GDM1 (cell line): ENCODE results near the gene NEUROD1.
"Not testable (repeated sequence)": the region's sequence is repeated elsewhere in the genome, so short reads cannot be mapped to it uniquely, and the experiment has no call there.

Experiments used
- DNase-seq: peaks from one replicate; lab custom pipeline; 2025; lab: John Stamatoyannopoulos, UW

NEUROD1 gene

GRCh38 chr2:181680055-181680936, at the start of gene NEUROD1:
Gene NEUROD1, minus strand, starts transcription at chr2:181680517. Its CDS starts 1,657 bp downstream, at chr2:181678860.
- no peak for DNase-seq

GRCh38 chr2:181725476-181725875, 45.2 kb upstream of the NEUROD1 start:
- DNase-seq = no peak

DNA sequence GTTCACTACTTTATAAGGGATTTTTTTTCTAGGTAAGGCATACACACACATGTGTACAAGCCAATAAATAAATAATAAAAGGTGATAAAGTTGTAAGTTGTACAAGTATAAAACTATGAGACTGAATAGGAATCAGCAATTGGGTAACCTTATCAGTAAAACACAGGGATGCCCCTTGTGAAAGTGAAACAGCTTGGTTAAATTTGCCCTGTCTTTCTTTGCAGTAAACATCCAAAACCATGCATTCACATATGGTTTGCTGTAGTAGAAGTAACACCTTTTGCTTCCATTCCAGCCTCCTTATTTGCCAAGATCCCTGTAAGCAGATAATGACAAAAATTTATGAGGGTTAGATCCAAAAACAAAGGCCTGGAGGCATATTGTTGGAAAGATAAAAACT, 44.3 kb upstream of the NEUROD1 start:
- no peak for DNase-seq

DNA sequence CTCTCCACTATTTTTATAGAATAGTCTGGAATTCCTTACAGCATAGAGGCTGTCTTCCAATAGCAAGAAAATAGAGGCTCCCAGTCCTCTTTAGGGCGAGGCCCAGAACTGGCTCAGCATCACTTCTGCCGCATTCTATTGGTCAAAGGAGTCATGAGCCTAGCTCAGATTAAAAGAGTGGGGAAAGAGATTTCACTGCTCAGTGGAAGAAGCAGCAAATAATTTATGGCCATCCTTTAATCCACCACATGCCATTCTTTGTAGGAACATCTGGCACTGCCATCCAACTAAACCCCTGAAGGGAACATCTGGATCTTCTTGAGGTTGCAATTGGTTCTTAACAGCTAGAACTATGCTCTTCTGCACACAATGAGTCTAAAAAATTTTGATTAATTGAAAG, 43.4 kb upstream of the NEUROD1 start:
- DNase-seq = no peak

DNA sequence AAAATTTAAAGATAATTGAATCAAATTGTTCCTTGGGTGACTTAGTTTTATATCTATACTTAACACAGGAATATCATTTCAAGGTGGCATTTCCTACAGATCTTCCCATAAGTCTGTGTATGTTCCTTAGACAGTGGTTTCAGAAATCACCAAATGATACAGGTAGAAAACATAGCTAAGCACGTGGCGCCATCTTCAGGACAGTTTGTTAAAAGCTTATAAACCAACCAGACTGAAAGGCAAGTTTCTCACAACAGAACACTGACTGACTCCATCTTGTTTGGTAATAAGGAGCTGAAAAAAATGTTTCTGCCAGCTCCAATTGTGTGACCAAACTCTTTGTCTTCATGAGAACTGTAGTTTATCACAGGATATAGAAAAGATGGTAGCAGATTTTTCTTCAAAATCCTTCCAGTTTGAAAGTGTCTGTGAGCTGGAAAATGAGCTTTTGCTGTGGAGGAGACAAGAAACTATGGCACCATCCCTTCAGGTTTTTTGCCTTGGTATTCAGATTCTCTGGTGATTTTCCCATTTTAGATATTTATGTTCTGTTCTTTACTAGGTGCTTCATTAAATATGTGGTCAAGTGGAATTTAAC, 34.8 kb upstream of the NEUROD1 start:
- DNase-seq = peak; percentile 62

- not testable (repeated sequence) for DNase-seq
These were observed 30.7 kb upstream of the NEUROD1 start for GRCh38 chr2:181711051-181711450.

DNA sequence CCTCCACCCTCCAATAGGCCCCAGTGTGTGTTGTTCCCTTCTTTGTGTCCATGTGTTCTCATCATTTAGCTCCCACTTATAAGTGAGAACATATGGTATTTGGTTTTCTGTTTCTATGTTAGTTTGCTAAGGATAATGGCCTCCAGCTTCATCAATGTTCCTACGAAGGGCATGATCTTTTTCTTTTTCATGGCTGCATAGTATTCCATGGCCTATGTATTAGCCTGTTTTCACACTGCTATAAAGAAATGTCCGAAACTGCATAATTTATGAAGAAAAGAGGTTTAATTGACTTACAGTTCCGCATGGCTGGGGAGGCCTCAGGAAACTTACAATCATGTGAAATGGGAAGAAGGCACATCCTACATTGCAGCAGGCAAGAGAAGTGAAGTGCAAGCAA, 22.2 kb upstream of the NEUROD1 start:
- not testable (repeated sequence) for DNase-seq

- DNase-seq = no peak
These were observed 17.9 kb upstream of the NEUROD1 start for GRCh38 chr2:181698223-181698622.

DNA sequence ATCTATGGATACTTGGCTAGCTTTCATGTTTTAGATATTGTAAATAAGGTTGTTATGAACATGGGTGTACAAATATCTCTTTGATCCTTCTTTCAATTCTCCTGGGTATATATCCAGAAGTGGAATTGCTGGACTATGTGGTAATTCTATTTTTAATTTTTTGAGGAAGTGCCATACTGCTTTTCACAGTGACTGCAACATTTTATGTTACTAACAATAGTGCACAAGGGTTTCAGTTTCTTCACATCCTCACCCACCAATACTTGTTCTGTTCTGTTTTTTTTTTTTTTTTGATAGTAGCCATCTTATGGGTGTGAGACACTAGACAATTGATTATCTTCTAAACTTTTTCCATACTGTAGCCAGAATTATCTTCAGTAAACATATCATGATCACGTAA, 17.3 kb upstream of the NEUROD1 start:
- DNase-seq = peak; percentile 15

GRCh38 chr2:181697126-181697525, 16.8 kb upstream of the NEUROD1 start:
- DNase-seq = no peak

GRCh38 chr2:181694271-181694670, 14.0 kb upstream of the NEUROD1 start:
- no peak for DNase-seq

GRCh38 chr2:181690860-181691259, 10.5 kb upstream of the NEUROD1 start:
- no peak for DNase-seq

DNA sequence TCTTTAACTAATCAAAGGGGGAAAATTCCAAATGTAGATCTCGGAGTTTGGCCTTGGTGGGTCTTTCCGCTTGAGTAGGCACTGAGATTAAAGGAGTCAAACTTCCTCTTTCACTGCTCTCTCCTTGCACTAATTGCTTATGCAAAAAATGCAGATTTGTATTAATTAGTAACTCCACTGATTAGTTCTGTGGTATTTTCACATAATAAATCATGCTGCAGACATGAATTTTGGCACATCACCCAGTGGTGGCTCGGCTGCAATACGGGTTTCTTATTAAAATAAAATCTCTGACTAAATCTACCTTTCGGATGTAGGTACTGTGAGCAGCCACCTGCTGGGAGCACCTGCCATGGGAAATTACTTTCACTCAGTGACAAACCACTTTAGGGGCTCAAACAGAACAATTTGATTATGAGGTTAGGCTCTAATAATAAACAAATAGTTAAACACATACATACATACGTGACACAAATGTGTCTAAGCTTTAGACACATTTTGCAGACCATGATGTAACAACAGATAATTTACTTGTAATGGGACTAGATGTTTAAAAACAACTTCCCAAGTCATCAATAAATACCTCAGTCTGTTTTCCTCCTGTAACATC, 6.4 kb upstream of the NEUROD1 start:
- DNase-seq = no peak

GRCh38 chr2:181685150-181685688, 4.9 kb upstream of the NEUROD1 start:
- no peak for DNase-seq

DNA sequence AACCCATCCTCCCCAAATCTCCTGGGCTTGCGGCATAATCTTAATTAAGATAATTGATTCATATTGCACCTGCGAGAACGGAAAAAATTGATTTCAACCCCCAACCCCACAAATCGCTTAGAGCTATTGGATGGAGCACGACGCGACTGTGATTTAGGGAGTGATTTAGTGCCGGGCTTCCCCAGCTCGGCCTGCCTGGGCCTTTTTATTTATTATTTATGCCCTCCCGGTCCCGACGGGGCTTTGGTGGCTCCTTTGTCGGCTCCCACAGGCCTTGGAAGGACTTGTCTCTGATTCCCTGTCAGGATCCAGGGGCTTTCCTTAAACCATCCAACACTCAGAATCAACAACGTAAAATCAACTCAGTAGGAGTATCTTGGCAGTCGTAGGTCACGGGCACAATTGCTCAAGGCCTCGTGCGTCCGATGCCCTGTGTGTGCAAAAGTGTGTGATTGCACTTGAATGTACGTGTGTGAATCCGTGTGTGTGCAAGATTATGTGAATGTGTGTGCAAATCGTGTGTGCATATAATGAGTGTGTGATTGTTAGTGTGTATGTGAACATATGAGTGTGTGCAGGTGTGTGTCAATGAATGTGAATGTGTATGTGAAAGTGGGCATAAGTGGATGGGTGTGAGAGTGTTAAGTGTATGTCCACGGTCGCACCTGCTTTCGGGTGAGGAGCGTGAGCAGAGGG, 4.3 kb upstream of the NEUROD1 start:
- DNase-seq = no peak

GRCh38 chr2:181683518-181684453, 3.5 kb upstream of the NEUROD1 start:
- DNase-seq = no peak

DNA sequence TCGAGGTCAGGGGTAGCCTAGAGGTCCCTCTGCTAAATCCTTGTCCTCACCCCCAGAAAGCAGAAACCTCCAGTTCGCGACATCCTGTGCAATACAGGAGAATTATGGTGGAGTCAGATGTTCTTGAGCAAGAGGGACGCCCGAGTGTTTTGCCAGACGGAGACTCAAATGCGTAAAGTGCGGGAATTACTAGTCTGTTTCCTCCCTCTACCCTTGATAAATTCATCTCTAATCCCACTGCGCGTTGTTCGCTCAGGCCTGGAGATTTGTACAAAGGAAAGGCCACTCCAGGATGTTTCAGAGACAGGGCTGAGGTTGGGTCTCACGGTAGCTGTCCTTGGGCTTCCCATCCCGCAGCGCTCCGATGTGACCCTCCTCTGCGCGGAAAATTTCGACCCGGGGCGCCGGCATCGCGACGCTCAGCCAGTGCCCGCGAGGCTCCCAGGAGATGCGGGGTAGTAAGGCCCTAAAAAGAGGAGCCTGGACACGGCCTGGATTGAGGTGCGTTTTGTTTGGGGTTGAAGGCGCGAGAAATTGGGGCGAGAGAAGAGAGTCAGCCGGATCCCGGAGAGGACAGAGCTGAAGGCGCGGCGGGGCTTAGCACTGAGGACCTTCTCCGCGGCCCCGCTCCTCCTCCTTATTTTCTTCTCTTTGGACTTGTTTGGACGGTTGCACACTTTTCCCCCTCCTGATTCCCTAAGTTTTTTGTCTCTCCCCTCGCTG, 2.6 kb upstream of the NEUROD1 start:
- DNase-seq = no peak

- DNase-seq = no peak
These were observed 1.9 kb upstream of the NEUROD1 start for GRCh38 chr2:181682026-181682789.

- DNase-seq = no peak
These were observed 857 bp upstream of the NEUROD1 start for GRCh38 chr2:181680937-181681811.
